Hepatocyte (in vitro differentiated cells): ENCODE data around the gene C18orf63. TPM values are rescaled to one million over a fixed set of nuclear protein-coding genes. Genes with fewer than 3 reads are reported as not detected.

Source experiments
- DNase-seq: peaks from one replicate; pipeline ENCODE4 v3.0.0-alpha.2; 2016; ENCODE audit warnings: low spot score
- H2AFZ ChIP-seq: fragments of 200-600 bp; sonication (generic); 2 replicates; pipeline ENCODE4 v1.6.0; 2016; ENCODE audit warnings: antibody characterized with exemption, mild to moderate bottlenecking
- H3K27ac ChIP-seq: fragments of 200-600 bp; sonication (generic); 2 replicates; pipeline ENCODE4 v1.5.1; 2016; ENCODE audit warnings: mild to moderate bottlenecking
- H3K27me3 ChIP-seq: fragments of 200-600 bp; sonication (generic); 2 replicates; pipeline ENCODE4 v1.6.1; 2016
- H3K36me3 ChIP-seq: fragments of 200-600 bp; sonication (generic); replicated peaks from 2 replicates; pipeline ENCODE4 v1.5.1; 2016; ENCODE audit warnings: low read depth; ENCODE audit not compliant: insufficient read depth
- H3K4me1 ChIP-seq: fragments of 200-600 bp; sonication (generic); 2 replicates; pipeline ENCODE4 v1.5.1; 2016; ENCODE audit warnings: mild to moderate bottlenecking, moderate library complexity; ENCODE audit not compliant: insufficient read depth
- H3K4me2 ChIP-seq: fragments of 200-600 bp; sonication (generic); 2 replicates; pipeline ENCODE4 v1.6.0; 2016
- H3K4me3 ChIP-seq: fragments of 200-600 bp; sonication (generic); 2 replicates; pipeline ENCODE4 v1.5.1; 2016; ENCODE audit warnings: mild to moderate bottlenecking
- H3K79me2 ChIP-seq: fragments of 200-600 bp; sonication (generic); 2 replicates; pipeline ENCODE4 v1.6.0; 2017; ENCODE audit warnings: mild to moderate bottlenecking
- H3K9me2 ChIP-seq: fragments of 200-600 bp; sonication (generic); replicated peaks from 2 replicates; pipeline ENCODE4 v1.6.0; 2017; ENCODE audit warnings: mild to moderate bottlenecking; ENCODE audit not compliant: insufficient read depth
- H3K9me3 ChIP-seq: fragments of 200-600 bp; sonication (generic); 2 replicates; pipeline ENCODE4 v1.5.1; 2016; ENCODE audit warnings: low read depth, mild to moderate bottlenecking
- H4K20me1 ChIP-seq: fragments of 200-600 bp; sonication (generic); 2 replicates; pipeline ENCODE4 v1.6.0; 2016; ENCODE audit warnings: mild to moderate bottlenecking; ENCODE audit not compliant: insufficient read depth, poor library complexity, severe bottlenecking
- EZH2 ChIP-seq: fragments of 200-600 bp; sonication (generic); IDR thresholded peaks from 2 replicates; pipeline ENCODE4 v1.6.1; 2016; ENCODE audit warnings: antibody characterized with exemption, mild to moderate bottlenecking, borderline replicate concordance
- EZH2phosphoT487 ChIP-seq: fragments of 200-600 bp; sonication (generic); IDR thresholded peaks from one replicate; pipeline ENCODE4 v1.6.1; 2018; ENCODE audit warnings: antibody characterized with exemption, mild to moderate bottlenecking, low read depth, moderate library complexity; ENCODE audit not compliant: unreplicated experiment, severe bottlenecking
- WGBS: methylation state at CpG from one replicate; pipeline ENCODE4 v1.1.6; 2016; ENCODE audit warnings: low lambda C conversion rate; ENCODE audit errors: missing lambda C conversion rate; 5-methylcytosine and 5-hydroxymethylcytosine counted together
- polyA plus RNA-seq: library from polyadenylated mRNA; unstranded; fragments of >200 nt; fragmentation: Nextera tagmentation; extraction: Ambion mirVana; gene quantifications from 2 replicates; pipeline ENCODE4 v1.2.1, GENCODE V29; 2016
- total RNA-seq: library from RNA; depleted of rRNA; stranded (reverse); fragments of >200 nt; gene quantifications from 2 replicates; pipeline ENCODE4 v1.2.3, GENCODE V29; 2014
- TF ChIP-seq, protein P1 (sequence below): fragments of 200-600 bp; sonication (generic); IDR thresholded peaks from 2 replicates; pipeline ENCODE4 v1.5.1; 2016; ENCODE audit warnings: antibody characterized with exemption, mild to moderate bottlenecking; ENCODE audit not compliant: poor library complexity

C18orf63 gene
- total and polyA plus RNA-seq, 2 experiments from 2014 or later = not detected

DNA sequence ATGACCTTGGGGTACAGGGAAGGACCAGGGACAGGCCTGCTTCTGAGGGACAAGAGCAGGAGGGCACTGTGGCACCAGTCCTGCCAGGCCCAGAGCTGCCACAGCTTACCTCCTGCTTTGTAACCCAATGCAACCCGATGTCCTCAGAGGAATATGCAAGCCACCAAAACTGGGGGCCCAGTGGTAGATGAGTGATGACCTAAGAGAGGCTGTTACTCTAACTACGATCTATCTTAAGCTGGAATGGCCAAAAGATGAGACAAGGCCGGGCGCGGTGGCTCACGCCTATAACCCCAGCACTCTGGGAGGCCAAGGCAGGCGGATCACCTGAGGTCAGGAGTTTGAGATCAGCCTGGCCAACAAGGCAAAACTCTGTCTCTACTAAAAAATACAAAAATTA lies 36.7 kb upstream of the C18orf63 start:
- Histone ChIP-seq H2AFZ (no peak overlapping the region), H3K4me2 (no peak overlapping the region), H3K4me1 (peaks cover 57% of the 10 kb centered on the region), H3K9me3 (no peaks in the 10 kb centered on the region), H3K4me3 (no peak overlapping the region), H3K27me3 (no peaks in the 10 kb centered on the region), H3K9me2 (no peaks in the 10 kb centered on the region), H3K27ac (peak overlapping the region; percentile 85), H3K79me2 (peaks cover 94% of the 10 kb centered on the region), H4K20me1 (peaks cover 4% of the 10 kb centered on the region), H3K36me3 (no peaks in the 10 kb centered on the region)
- 97% methylated on average over 7 of the region's 7 CpGs for WGBS
- DNase-seq = no peak
- TF ChIP-seq EZH2phosphoT487 = no peak
- TF ChIP-seq, protein P1, sequence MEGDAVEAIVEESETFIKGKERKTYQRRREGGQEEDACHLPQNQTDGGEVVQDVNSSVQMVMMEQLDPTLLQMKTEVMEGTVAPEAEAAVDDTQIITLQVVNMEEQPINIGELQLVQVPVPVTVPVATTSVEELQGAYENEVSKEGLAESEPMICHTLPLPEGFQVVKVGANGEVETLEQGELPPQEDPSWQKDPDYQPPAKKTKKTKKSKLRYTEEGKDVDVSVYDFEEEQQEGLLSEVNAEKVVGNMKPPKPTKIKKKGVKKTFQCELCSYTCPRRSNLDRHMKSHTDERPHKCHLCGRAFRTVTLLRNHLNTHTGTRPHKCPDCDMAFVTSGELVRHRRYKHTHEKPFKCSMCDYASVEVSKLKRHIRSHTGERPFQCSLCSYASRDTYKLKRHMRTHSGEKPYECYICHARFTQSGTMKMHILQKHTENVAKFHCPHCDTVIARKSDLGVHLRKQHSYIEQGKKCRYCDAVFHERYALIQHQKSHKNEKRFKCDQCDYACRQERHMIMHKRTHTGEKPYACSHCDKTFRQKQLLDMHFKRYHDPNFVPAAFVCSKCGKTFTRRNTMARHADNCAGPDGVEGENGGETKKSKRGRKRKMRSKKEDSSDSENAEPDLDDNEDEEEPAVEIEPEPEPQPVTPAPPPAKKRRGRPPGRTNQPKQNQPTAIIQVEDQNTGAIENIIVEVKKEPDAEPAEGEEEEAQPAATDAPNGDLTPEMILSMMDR = no peak
- TF ChIP-seq EZH2 = no peak

- 54% methylated on average over 4 of the region's 4 CpGs for WGBS
- Histone ChIP-seq H3K4me1 (peaks cover 64% of the 10 kb centered on the region), H3K27me3 (no peaks in the 10 kb centered on the region), H3K36me3 (no peaks in the 10 kb centered on the region), H3K4me2 (peak overlapping the region; percentile 63), H2AFZ (no peak overlapping the region), H3K4me3 (no peak overlapping the region), H3K79me2 (peaks cover 93% of the 10 kb centered on the region), H3K27ac (peak overlapping the region; percentile 88), H4K20me1 (peaks cover 4% of the 10 kb centered on the region), H3K9me3 (no peaks in the 10 kb centered on the region), H3K9me2 (no peaks in the 10 kb centered on the region)
- TF ChIP-seq EZH2 (no peak), EZH2phosphoT487 (no peak)
- TF ChIP-seq, protein P1 = no peak
- no peak for DNase-seq
Measured at GRCh38 chr18:74281011-74281979, 34.3 kb upstream of the C18orf63 start.

- no peak overlapping the region for H3K4me3 ChIP-seq
- H3K27me3 ChIP-seq = no peaks in the 10 kb centered on the region
- H3K4me2 ChIP-seq = peak overlapping the region; percentile 63
- H4K20me1 ChIP-seq = peaks cover 4% of the 10 kb centered on the region
- peak overlapping the region; percentile 88 for H3K27ac ChIP-seq
- peaks cover 93% of the 10 kb centered on the region for H3K79me2 ChIP-seq
- H2AFZ ChIP-seq = peak overlapping the region; percentile 3
- no peaks in the 10 kb centered on the region for H3K9me2 ChIP-seq
- no peak for DNase-seq
- no peaks in the 10 kb centered on the region for H3K36me3 ChIP-seq
- H3K4me1 ChIP-seq = peaks cover 57% of the 10 kb centered on the region
- 54% methylated on average over 12 of the region's 12 CpGs for WGBS
- H3K9me3 ChIP-seq = no peaks in the 10 kb centered on the region
- TF ChIP-seq, protein P1 = no peak
- TF ChIP-seq EZH2 = no peak
- TF ChIP-seq EZH2phosphoT487 = no peak
Measured at GRCh38 chr18:74281980-74282754, 33.5 kb upstream of the C18orf63 start.
